ENCODE measurements around the gene GPANK1. TPM values are rescaled to one million over a fixed set of nuclear protein-coding genes. Genes with fewer than 3 reads are reported as not detected.

GPANK1 gene
- total and polyA plus RNA-seq, 9 of the 15 experiments (the other 6 are each of a cell fraction or from before 2014, with no cell fraction given) = 32.2 to 111 (median 46.3) TPM

- no peak for TF ChIP-seq ZNF592 (IDR thresholded peaks at IDR 0.05)
- no peak for TF ChIP-seq PCBP2 (IDR thresholded peaks at IDR 0.05; ENCODE audit: low read depth, low read length, poor library complexity, severe bottlenecking)
- no peak for TF ChIP-seq CCAR2 (IDR thresholded peaks at IDR 0.05; ENCODE audit: low read depth, low read length)
- no peak for TF ChIP-seq ZNF507 (tag; conservative IDR thresholded peaks at IDR 0.05)
- TF ChIP-seq ZBTB40 (IDR thresholded peaks at IDR 0.05) = no peak
- no peak for TF ChIP-seq ZBTB40 (CRISPR knock-in tag; IDR thresholded peaks at IDR 0.05)
- no peak; the same call in 1 of the 2 replicates for TF ChIP-seq MAX (CRISPR knock-in tag; IDR thresholded peaks at IDR 0.05)
- TF ChIP-seq ZNF408 (CRISPR knock-in tag; IDR thresholded peaks at IDR 0.05; ENCODE audit: low read depth) = 0 out of 2 replicates have a peak, but pooled peaks have one; percentile 49
- TF ChIP-seq ZNF395 (CRISPR knock-in tag; IDR thresholded peaks at IDR 0.05) = no peak
Observed at GRCh38 chr6:31659649-31660380, 5.0 kb downstream of the GPANK1 start (continued).
